SK-N-MC (cell line): ENCODE data around the gene TMEM186.

Source experiments
- EZH2 ChIP-seq: fragments of 200-600 bp; sonication (generic); IDR thresholded peaks from one replicate; pipeline ENCODE4 v1.6.1; 2017; ENCODE audit warnings: antibody characterized with exemption
- FOXP2 ChIP-seq: optimal IDR thresholded peaks from 2 replicates; pipeline ENCODE3; 2011; ENCODE audit warnings: mild to moderate bottlenecking, moderate library complexity; ENCODE audit not compliant: insufficient read depth; ENCODE audit errors: extremely low read length, control extremely low read depth
- POLR2AphosphoS5 ChIP-seq: IDR thresholded peaks from 2 replicates; pipeline ENCODE4 v1.6.1; 2012; ENCODE audit warnings: mild to moderate bottlenecking, low read depth, low read length, borderline replicate concordance

- TF ChIP-seq POLR2AphosphoS5 = no peak
- no peak for TF ChIP-seq EZH2
- TF ChIP-seq FOXP2 = no peak
Measured at GRCh38 chr16:8796469-8797363, 723 bp downstream of the TMEM186 start.
